ENCODE results near the gene PLBD2.
A peak's percentile ranks its signal among the peaks of the same experiment; 100 is the strongest.

Gene PLBD2

DNA sequence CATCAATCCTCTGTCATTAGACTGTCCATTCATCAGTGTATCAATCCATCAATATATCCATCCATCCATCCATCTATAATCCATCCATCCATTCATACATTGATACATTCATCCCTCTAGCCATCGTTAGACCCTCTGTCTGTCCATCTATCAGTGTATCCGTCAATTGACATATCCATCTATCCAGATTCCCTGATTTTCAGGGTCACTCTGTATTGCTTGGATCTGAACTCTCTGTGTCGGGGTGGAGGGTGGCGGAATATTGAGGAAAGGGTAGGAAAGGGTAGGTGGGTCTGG, 80.9 kb downstream of the PLBD2 start:
- H3K27ac ChIP-seq (ENCODE audit: low read depth, low read length) = no peak overlapping the region
- no peak overlapping the region for H3K4me3 ChIP-seq (ENCODE audit: insufficient read depth, low read length, poor library complexity, severe bottlenecking)
- H3K27me3 ChIP-seq (ENCODE audit: low read length) = no peaks in the 10 kb centered on the region
- no peaks in the 10 kb centered on the region for H4K20me1 ChIP-seq (ENCODE audit: low read depth, low read length)
- H3K9me2 ChIP-seq (replicated peaks; ENCODE audit: insufficient read depth, low read length) = no peaks in the 10 kb centered on the region
- TF ChIP-seq, protein P1, sequence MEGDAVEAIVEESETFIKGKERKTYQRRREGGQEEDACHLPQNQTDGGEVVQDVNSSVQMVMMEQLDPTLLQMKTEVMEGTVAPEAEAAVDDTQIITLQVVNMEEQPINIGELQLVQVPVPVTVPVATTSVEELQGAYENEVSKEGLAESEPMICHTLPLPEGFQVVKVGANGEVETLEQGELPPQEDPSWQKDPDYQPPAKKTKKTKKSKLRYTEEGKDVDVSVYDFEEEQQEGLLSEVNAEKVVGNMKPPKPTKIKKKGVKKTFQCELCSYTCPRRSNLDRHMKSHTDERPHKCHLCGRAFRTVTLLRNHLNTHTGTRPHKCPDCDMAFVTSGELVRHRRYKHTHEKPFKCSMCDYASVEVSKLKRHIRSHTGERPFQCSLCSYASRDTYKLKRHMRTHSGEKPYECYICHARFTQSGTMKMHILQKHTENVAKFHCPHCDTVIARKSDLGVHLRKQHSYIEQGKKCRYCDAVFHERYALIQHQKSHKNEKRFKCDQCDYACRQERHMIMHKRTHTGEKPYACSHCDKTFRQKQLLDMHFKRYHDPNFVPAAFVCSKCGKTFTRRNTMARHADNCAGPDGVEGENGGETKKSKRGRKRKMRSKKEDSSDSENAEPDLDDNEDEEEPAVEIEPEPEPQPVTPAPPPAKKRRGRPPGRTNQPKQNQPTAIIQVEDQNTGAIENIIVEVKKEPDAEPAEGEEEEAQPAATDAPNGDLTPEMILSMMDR (IDR thresholded peaks at IDR 0.05; ENCODE audit: insufficient read depth, low read length, poor library complexity, severe bottlenecking) = no peak
- TF ChIP-seq EZH2phosphoT487 (conservative IDR thresholded peaks at IDR 0.05; ENCODE audit: low read length) = no peak
- no peaks in the 10 kb centered on the region for H3K9me3 ChIP-seq (ENCODE audit: insufficient read depth, low read length)
- no peak overlapping the region for H2AFZ ChIP-seq (ENCODE audit: low read depth, low read length, severe bottlenecking)
- H3K79me2 ChIP-seq (ENCODE audit: insufficient read depth, low read length) = no peaks in the 10 kb centered on the region
- H3K4me2 ChIP-seq (ENCODE audit: low read depth, low read length, poor library complexity, severe bottlenecking) = no peak overlapping the region
- no peaks in the 10 kb centered on the region for H3F3A ChIP-seq (ENCODE audit: insufficient read depth)
- no peak overlapping the region for H3K9ac ChIP-seq (ENCODE audit: low read length)
- H3K36me3 ChIP-seq (ENCODE audit: low read length) = no peaks in the 10 kb centered on the region

DNA sequence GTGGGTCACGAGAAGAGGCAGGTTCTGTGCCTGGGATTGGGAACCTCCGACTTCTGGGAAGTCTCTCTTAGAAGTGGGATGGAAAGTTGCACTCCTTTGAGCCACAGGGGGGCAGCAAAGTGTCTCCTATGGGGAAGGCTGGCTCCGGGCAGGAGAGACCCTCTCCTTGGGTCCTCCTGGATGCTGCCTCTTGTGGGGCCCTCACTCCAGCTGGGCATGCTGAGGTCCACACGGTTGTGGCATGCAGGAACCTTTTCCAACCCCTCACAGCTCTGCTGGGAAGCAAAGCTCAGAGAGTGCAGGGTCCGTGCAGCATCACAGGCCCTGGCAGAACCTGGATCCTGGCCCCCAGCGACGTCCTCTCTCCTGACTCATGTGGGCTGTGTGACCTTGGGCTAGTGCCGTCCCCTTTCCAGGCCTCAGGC, 81.2 kb downstream of the PLBD2 start:
- Histone ChIP-seq H2AFZ (ENCODE audit: low read depth, low read length, severe bottlenecking) (no peak overlapping the region), H4K20me1 (ENCODE audit: low read depth, low read length) (no peaks in the 10 kb centered on the region), H3K9ac (ENCODE audit: low read length) (no peak overlapping the region), H3K27me3 (ENCODE audit: low read length) (no peaks in the 10 kb centered on the region), H3K9me2 (replicated peaks; ENCODE audit: insufficient read depth, low read length) (no peaks in the 10 kb centered on the region), H3K4me3 (ENCODE audit: insufficient read depth, low read length, poor library complexity, severe bottlenecking) (no peak overlapping the region), H3K27ac (ENCODE audit: low read depth, low read length) (no peak overlapping the region), H3K79me2 (ENCODE audit: insufficient read depth, low read length) (no peaks in the 10 kb centered on the region), H3F3A (ENCODE audit: insufficient read depth) (no peaks in the 10 kb centered on the region), H3K4me2 (ENCODE audit: low read depth, low read length, poor library complexity, severe bottlenecking) (no peak overlapping the region), H3K9me3 (ENCODE audit: insufficient read depth, low read length) (no peaks in the 10 kb centered on the region), H3K36me3 (ENCODE audit: low read length) (no peaks in the 10 kb centered on the region)
- TF ChIP-seq EZH2phosphoT487 (conservative IDR thresholded peaks at IDR 0.05; ENCODE audit: low read length) = no peak
- TF ChIP-seq, protein P1 (IDR thresholded peaks at IDR 0.05; ENCODE audit: insufficient read depth, low read length, poor library complexity, severe bottlenecking) = peak; percentile 73

DNA sequence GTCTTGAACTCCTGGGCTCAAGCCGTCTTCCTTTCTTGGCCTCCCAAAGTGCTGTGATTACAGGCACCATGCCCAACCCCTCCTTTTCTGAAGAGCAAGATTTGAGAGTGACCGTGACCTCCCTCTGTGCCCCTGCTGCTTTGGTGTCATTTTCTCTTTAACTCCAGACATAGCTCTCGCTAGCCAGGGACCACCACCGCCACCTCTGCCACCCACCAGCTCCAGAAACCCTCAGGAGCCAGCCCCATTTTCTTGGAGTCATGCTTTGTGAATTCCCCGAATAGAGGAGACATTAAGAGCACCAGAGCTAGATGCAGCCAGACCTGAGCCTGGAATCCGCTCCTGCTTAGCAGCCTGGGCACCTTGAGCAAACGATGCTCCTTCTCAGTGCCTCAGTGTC, 81.9 kb downstream of the PLBD2 start:
- H3K9me3 ChIP-seq (ENCODE audit: insufficient read depth, low read length) = no peaks in the 10 kb centered on the region
- TF ChIP-seq, protein P1 (IDR thresholded peaks at IDR 0.05; ENCODE audit: insufficient read depth, low read length, poor library complexity, severe bottlenecking) = no peak
- TF ChIP-seq EZH2phosphoT487 (conservative IDR thresholded peaks at IDR 0.05; ENCODE audit: low read length) = no peak
- H3K4me3 ChIP-seq (ENCODE audit: insufficient read depth, low read length, poor library complexity, severe bottlenecking) = no peak overlapping the region
- H3K27ac ChIP-seq (ENCODE audit: low read depth, low read length) = no peak overlapping the region
- no peaks in the 10 kb centered on the region for H3F3A ChIP-seq (ENCODE audit: insufficient read depth)
- H3K36me3 ChIP-seq (ENCODE audit: low read length) = no peaks in the 10 kb centered on the region
- H3K4me2 ChIP-seq (ENCODE audit: low read depth, low read length, poor library complexity, severe bottlenecking) = no peak overlapping the region
- no peaks in the 10 kb centered on the region for H3K27me3 ChIP-seq (ENCODE audit: low read length)
- no peak overlapping the region for H3K9ac ChIP-seq (ENCODE audit: low read length)
- H3K79me2 ChIP-seq (ENCODE audit: insufficient read depth, low read length) = no peaks in the 10 kb centered on the region
- no peak overlapping the region for H2AFZ ChIP-seq (ENCODE audit: low read depth, low read length, severe bottlenecking)
- no peaks in the 10 kb centered on the region for H3K9me2 ChIP-seq (replicated peaks; ENCODE audit: insufficient read depth, low read length)
- H4K20me1 ChIP-seq (ENCODE audit: low read depth, low read length) = no peaks in the 10 kb centered on the region
